Transverse colon (tissue), 4 donors: ENCODE data around the gene MTOR. TPM values are rescaled to one million over a fixed set of nuclear protein-coding genes. Genes with fewer than 3 reads are reported as not detected.

Experiments used
- DNase-seq: peaks from one replicate; pipeline ENCODE4 v3.0.0-alpha.2; 2019
- H3K27ac ChIP-seq, 4 donors: fragments of 200-600 bp; sonication (generic); 2 replicates each; pipeline ENCODE4 v1.5.1; 2016 to 2018; ENCODE audit warnings: inconsistent platforms in 4 of 4
- H3K27me3 ChIP-seq: fragments of 200-600 bp; sonication (generic); 2 replicates; pipeline ENCODE4 v1.5.1; 2017; ENCODE audit warnings: inconsistent platforms
- H3K36me3 ChIP-seq, 4 donors: fragments of 200-600 bp; sonication (generic); 2 replicates each; pipeline ENCODE4 v1.5.1; 2017 to 2019; ENCODE audit warnings: inconsistent platforms in 4 of 4
- H3K4me1 ChIP-seq, 4 donors: fragments of 200-600 bp; sonication (generic); 2 replicates each; pipeline ENCODE4 v1.5.1; 2017 to 2020; ENCODE audit warnings: inconsistent platforms in 4 of 4
- H3K4me3 ChIP-seq, 4 donors: fragments of 200-600 bp; sonication (generic); 1 replicate in 1 of 4; 2 replicates in 3 of 4; pipeline versions ENCODE4 v1.5.1 to v1.6.1; 2017 to 2019; ENCODE audit warnings: inconsistent platforms in 4 of 4
- H3K9me3 ChIP-seq, 2 donors: fragments of 200-600 bp; sonication (generic); 2 replicates each; pipeline ENCODE4 v1.5.1; 2017 to 2019; ENCODE audit warnings: inconsistent platforms in 2 of 2
- CTCF ChIP-seq, 5 experiments: fragments of 200-600 bp in 3 of 5; fragments of 450-650 bp in 2 of 5; sonication (generic) in 3 of 5; IDR thresholded peaks; 1 replicate in 2 of 5; 2 replicates in 3 of 5; pipeline ENCODE4 v1.5.1; 2016 to 2017; ENCODE audit warnings: antibody characterized with exemption in 5 of 5, inconsistent platforms in 3 of 5, mild to moderate bottlenecking in 2 of 5, moderate library complexity in 1 of 5
- EP300 ChIP-seq: sonication (generic); formaldehyde crosslinking; IDR thresholded peaks from one replicate; pipeline ENCODE4 v1.6.1; 2017; ENCODE audit warnings: antibody characterized with exemption, low read depth
- POLR2A ChIP-seq: fragments of 450-650 bp; IDR thresholded peaks from one replicate; pipeline ENCODE4 v1.6.1; 2016; ENCODE audit warnings: antibody characterized with exemption, mild to moderate bottlenecking, moderate library complexity
- POLR2AphosphoS5 ChIP-seq, 3 donors: sonication (generic); formaldehyde crosslinking; IDR thresholded peaks; one replicate each; pipeline ENCODE4 v1.6.1; 2016; ENCODE audit warnings: antibody characterized with exemption in 3 of 3
- WGBS, 2 donors: methylation state at CpG; one replicate each; pipeline ENCODE4 v1.1.5; 2018; ENCODE audit warnings: low coverage in 1 of 2; 5-methylcytosine and 5-hydroxymethylcytosine counted together
- in situ Hi-C, 4 donors: fragments of 200-750 bp; cut with MboI; loops; one replicate each; pipeline versions ENCODE4 v1.15.0 to v1.15.1; 2017; ENCODE audit warnings: low sequenced_read_pairs in 3 of 4, low pct_ligation_motif_present in 1 of 4, low pct_unique_long_range_greater_than_20kb in 1 of 4
- intact Hi-C: fragments of 100-400 bp; cut with DNase I; formaldehyde crosslinking; loops from one replicate; pipeline ENCODE4 v1.15.1; 2023; ENCODE audit warnings: low total_unique reads
- small RNA-seq, 4 donors: library from RNA; depleted of rRNA; stranded (forward); fragments of <200 nt; gene quantifications; one replicate each; pipeline ENCODE3, GENCODE V24; 2016
- total RNA-seq, 4 donors: library from RNA; depleted of rRNA; stranded (reverse); fragments of >200 nt; gene quantifications; one replicate each; pipeline ENCODE4 v1.1.0, GENCODE V29; 2016

The MTOR gene
- total RNA-seq, 4 donors from 2014 or later: 31.0 to 45.6 (median 40.6) TPM

DNA sequence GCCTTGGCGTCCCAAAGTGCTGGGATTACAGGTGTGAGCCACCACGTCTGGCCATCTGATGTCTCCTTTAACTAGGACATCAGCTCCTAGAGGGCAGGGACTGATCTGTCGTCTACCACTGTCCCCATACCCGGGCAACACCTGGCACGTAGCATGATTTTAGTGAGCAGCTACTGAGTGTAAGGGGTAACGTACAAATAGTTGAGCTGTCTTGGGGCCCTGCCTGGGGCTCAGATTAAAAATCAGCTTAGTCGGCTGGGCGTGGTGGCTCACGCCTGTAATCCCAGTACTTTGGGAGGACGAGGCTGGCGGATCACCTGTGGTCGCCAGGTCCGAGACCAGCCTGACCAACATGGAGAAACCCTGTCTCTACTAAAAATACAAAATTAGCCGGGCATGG is 204.3 kb downstream of the MTOR start:
- no peak overlapping the region for H3K4me3 ChIP-seq
- intact Hi-C loops: no loop called here
- in situ Hi-C loops: no loop called here

GRCh38 chr1:11057477-11057876 is 204.9 kb downstream of the MTOR start:
- peaks cover 0 to 6% (median 0%) of the 10 kb centered on the region in 4 donors for H3K36me3 ChIP-seq
- in situ Hi-C loops: no loop called here
- peaks cover 10 to 26% (median 19%) of the 10 kb centered on the region in 4 donors for H3K4me1 ChIP-seq
- H3K9me3 ChIP-seq: no peaks in the 10 kb centered on the region
- no peak overlapping the region for H3K4me3 ChIP-seq
- TF ChIP-seq EP300: no peak
- TF ChIP-seq CTCF (IDR thresholded peaks at IDR 0.05): no peak
- TF ChIP-seq POLR2AphosphoS5 (IDR thresholded peaks at IDR 0.05): no peak
- TF ChIP-seq POLR2A: no peak
- no peaks in the 10 kb centered on the region for H3K27me3 ChIP-seq
- no peak overlapping the region for H3K27ac ChIP-seq
- 89 to 100% methylated on average over 4 to 8 of the region's 8 CpGs for WGBS, 2 donors
- intact Hi-C loops: no loop called here
- DNase-seq: no peak

More for the DNA sequence above, 204.3 kb downstream of the MTOR start:
- TF ChIP-seq CTCF (IDR thresholded peaks at IDR 0.05) (no peak), EP300 (no peak), POLR2A (no peak), POLR2AphosphoS5 (IDR thresholded peaks at IDR 0.05) (no peak)
- DNase-seq: no peak
- Histone ChIP-seq H3K36me3 (peaks cover 0 to 6% (median 0%) of the 10 kb centered on the region in 4 donors), H3K27ac (no peak overlapping the region), H3K27me3 (no peaks in the 10 kb centered on the region), H3K9me3 (no peaks in the 10 kb centered on the region), H3K4me1 (peaks cover 10 to 22% (median 19%) of the 10 kb centered on the region in 4 donors)
- WGBS, 2 donors: 96% methylated on average over 14 of the region's 14 CpGs; no CpG with 5 or more reads in 1 of the 2 donors

Small RNA genes lying within 50 kb of the gene (small RNA-seq; reads per million reads assigned to genes)
- gene RNU6-291P (0 reads per million in 4 donors), gene RNU6-537P (0 to 0.12 (median 0) reads per million in 4 donors), gene RPL39P6 (0 reads per million in 4 donors)

Other genes starting within 250 kb of the MTOR start
- gene TARDBP, start 249.9 kb downstream of the MTOR start, total RNA-seq: 100 to 1,000 TPM; 112 to 278 (median 190) TPM
- gene MASP2, start 215.3 kb downstream of the MTOR start, total RNA-seq: not detected
- gene SRM, start 202.5 kb downstream of the MTOR start, total RNA-seq: 10 to 100 TPM; 13.0 to 25.1 (median 20.3) TPM
- gene EXOSC10, start 162.7 kb downstream of the MTOR start, total RNA-seq: 100 to 1,000 TPM in 1 of 4 donors, 10 to 100 TPM in 3; 43.8 to 113 (median 68.7) TPM
- gene ANGPTL7, start 73.2 kb downstream of the MTOR start, total RNA-seq: under 1 TPM in 3 of 4 donors, not detected in 1; 0.55 to 1.00 (median 0.79) TPM
- 10 to 100 TPM in 2 of 4 donors, 1 to 10 TPM in 2; 8.6 to 12.3 (median 10.8) TPM for gene UBIAD1, start 10.6 kb upstream of the MTOR start, total RNA-seq
- 1 to 10 TPM in 1 of 4 donors, under 1 TPM in 2, not detected in 1; under 0.01 to 2.6 (median 0.16) TPM for gene DISP3, start 216.6 kb upstream of the MTOR start, total RNA-seq